GM21825 (cell line): ENCODE measurements around the gene PARK7.

Experiments used
- ATAC-seq: cut with Tn5 transposase; IDR thresholded peaks from one replicate; pipeline ENCODE4 v1.9.1; 2021; ENCODE audit warnings: mild to moderate bottlenecking, moderate library complexity; ENCODE audit not compliant: unreplicated experiment

PARK7 gene

GRCh38 chr1:7980984-7981383 lies 19.5 kb downstream of the PARK7 start:
- ATAC-seq, result no peak

GRCh38 chr1:7983086-7983778 lies 21.7 kb downstream of the PARK7 start:
- ATAC-seq, result no peak

DNA sequence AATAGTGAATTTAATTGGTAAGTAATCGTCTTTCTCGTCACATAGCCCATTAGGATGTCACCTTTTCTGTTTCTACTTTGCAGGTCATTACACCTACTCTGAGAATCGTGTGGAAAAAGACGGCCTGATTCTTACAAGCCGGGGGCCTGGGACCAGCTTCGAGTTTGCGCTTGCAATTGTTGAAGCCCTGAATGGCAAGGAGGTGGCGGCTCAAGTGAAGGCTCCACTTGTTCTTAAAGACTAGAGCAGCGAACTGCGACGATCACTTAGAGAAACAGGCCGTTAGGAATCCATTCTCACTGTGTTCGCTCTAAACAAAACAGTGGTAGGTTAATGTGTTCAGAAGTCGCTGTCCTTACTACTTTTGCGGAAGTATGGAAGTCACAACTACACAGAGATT lies 23.3 kb downstream of the PARK7 start:
- no peak for ATAC-seq

GRCh38 chr1:7985851-7986612 lies 24.5 kb downstream of the PARK7 start:
- ATAC-seq, result no peak

DNA sequence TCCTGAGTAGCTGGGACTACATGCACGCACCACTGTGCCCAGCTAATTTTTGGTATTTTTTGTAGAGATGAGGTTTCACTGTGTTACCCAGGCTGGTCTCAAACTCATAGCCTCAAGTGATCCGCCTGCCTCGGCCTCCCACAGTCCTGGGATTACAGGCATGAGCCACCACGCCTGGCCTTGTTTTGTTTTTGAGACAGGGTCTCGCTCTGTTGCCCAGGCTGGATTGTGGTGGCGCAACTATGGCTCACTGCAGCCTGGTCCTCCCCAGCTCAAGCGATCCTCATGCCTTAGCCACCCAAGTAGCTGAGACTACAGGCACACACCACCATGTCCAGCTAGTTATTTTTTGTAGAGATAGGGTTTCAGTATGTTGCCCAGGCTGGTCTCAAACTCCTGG lies 26.0 kb downstream of the PARK7 start:
- ATAC-seq, result no peak

GRCh38 chr1:7988576-7988975 lies 27.1 kb downstream of the PARK7 start:
- ATAC-seq, result no peak

GRCh38 chr1:7989762-7990428 lies 28.4 kb downstream of the PARK7 start:
- ATAC-seq, result no peak

- ATAC-seq, result no peak
Observed at GRCh38 chr1:7991504-7992440, 30.3 kb downstream of the PARK7 start.

DNA sequence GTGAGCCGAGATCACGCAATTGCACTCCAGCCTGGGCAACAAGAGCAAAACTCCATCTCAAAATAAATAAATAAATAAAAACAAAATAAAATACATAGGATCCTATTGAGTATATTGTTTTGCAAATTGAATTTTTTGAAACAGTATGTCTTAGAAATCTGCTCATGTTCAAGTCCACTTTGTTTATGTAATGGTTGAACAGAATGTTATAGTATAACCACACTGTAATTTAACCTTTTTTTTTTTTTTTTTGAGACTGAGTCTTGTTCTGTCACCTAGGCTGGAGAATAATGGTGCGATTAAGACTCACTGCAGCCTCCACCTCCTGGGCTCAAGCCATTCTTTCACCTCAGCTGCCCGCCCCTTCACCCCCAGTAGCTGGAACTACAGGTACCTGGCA lies 31.4 kb downstream of the PARK7 start:
- ATAC-seq, result no peak

GRCh38 chr1:7993593-7994479 lies 32.3 kb downstream of the PARK7 start:
- ATAC-seq, result peak; percentile 71

GRCh38 chr1:7994827-7995226 lies 33.3 kb downstream of the PARK7 start:
- no peak for ATAC-seq

DNA sequence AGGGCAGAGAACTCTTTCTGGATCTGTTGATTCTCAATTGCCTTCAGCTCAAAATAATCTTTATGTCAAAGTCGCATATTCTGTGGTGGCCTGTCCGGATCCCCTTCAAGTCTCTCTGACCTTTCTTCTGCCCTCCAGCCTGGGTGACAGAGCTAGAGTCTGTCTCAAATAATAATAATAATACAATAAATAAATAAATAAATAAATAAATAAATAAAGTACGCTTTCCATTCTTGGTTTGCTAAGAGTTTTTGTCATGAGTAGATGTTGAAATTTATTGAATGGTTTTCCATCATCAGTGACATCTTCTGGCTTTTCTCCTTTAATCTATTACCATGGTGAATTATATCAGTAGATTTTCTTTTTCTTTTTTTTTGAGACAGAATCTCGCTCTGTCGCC lies 33.9 kb downstream of the PARK7 start:
- ATAC-seq, result no peak

DNA sequence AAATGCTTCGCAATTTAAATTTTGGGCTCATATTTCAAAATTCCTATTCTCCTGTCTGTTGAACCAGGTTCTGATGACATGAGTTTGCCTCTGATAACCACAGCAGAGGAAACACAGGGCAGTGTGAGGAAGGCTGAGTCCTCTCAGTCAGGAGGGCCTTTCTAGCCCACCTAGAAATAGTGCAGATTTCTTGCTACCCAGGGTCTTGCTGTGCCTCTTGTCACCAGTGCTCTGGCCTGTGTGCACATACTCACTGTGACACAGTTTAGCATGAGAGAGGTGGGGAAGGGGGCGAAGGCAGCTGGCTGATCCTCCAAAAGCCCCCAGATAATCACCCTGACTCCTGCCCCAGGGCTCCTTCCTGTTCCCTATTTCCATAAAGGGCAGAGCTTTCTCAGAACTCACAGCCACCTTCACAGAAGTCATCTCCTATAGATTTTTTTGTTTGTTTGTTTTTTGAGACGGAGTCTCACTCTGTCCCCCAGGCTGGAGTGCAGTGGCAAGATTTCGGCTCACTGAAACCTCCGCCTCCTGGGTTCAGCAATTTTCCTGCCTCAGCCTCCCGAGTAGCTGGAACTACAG lies 40.9 kb downstream of the PARK7 start:
- ATAC-seq, result no peak

- no peak for ATAC-seq
Observed at GRCh38 chr1:8002921-8003320, 41.4 kb downstream of the PARK7 start.

- ATAC-seq, result no peak
Observed at GRCh38 chr1:8003438-8004112, 42.1 kb downstream of the PARK7 start.

GRCh38 chr1:8004113-8004802 lies 42.7 kb downstream of the PARK7 start:
- ATAC-seq, result no peak

- ATAC-seq, result no peak
Observed at GRCh38 chr1:8004803-8005573, 43.5 kb downstream of the PARK7 start.
